GM21367 (cell line): ENCODE data around the gene BABAM1.
A peak's percentile ranks its signal among the peaks of the same experiment; 100 is the strongest.

Source experiments
- ATAC-seq: cut with Tn5 transposase; IDR thresholded peaks from one replicate; pipeline ENCODE4 v1.9.1; 2021; ENCODE audit not compliant: unreplicated experiment

BABAM1 gene

GRCh38 chr19:17302391-17303166 is 35.3 kb downstream of the BABAM1 start:
- no peak for ATAC-seq

GRCh38 chr19:17303167-17303939 is 36.1 kb downstream of the BABAM1 start, which contains the start of gene ABHD8:
Gene ABHD8, minus strand, starts transcription at chr19:17303425. Its CDS starts 1,809 bp downstream, at chr19:17301616.
- ATAC-seq, result peak; percentile 46

- no peak for ATAC-seq
Observed at GRCh38 chr19:17303940-17304267, 36.7 kb downstream of the BABAM1 start.

- ATAC-seq, result no peak
Observed at GRCh38 chr19:17304386-17305215, 37.4 kb downstream of the BABAM1 start.

DNA sequence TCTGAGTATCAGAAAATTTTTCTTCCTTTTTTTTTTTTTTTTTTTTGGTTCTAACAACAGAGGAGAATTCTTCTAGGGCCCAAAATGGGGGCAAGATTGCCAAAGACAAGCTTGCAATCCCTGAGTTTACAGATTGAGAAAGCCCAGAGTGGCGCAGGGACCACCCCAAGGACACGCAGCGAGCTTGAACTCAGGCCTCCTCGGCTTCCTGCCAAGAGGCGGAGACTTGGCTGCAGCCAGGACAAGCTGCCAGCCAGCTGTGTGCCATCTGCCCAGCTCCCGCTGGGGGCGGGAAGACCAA is 37.9 kb downstream of the BABAM1 start:
- no peak for ATAC-seq

DNA sequence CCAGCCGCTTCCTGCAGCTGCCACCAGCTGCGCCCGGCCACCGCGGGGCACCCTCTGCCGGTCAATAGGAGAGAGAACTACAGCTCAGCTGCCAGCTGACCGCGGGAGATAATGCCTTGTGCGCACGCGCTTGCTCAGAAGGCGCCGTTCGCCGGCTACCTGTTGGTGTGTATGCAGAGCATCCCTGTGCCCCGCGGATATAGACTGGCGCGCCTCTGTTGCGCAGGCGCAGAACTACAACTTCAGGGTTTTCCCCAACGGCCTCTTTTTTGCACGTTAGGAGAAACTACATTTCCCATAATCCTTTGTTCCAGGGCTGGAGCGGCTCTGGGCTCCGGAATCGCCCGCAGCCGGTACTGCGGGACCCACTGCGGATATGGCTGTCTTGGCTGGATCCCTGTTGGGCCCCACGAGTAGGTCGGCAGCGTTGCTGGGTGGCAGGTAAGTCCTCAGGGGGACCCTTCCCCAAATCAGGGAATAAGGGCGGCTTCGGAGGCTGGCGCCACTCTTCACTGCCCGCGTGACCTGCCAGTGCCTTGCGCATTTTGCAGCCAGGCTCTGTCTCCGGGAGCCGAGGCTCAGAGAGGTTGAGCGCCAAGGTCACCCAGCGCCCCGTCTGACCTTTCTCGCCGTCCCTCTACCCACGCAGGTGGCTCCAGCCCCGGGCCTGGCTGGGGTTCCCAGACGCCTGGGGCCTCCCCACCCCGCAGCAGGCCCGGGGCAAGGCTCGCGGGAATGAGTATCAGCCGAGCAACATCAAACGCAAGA is 38.5 kb downstream of the BABAM1 start, which contains the start of gene MRPL34:
MRPL34 (plus strand) TSS at position 356 of the 768 bp plus-strand sequence; CDS start at position 377, 21 bp downstream.
- ATAC-seq, result peak; percentile 51

GRCh38 chr19:17306285-17306714 is 39.1 kb downstream of the BABAM1 start:
- no peak for ATAC-seq

GRCh38 chr19:17307876-17308377 is 40.7 kb downstream of the BABAM1 start:
- ATAC-seq, result no peak

DNA sequence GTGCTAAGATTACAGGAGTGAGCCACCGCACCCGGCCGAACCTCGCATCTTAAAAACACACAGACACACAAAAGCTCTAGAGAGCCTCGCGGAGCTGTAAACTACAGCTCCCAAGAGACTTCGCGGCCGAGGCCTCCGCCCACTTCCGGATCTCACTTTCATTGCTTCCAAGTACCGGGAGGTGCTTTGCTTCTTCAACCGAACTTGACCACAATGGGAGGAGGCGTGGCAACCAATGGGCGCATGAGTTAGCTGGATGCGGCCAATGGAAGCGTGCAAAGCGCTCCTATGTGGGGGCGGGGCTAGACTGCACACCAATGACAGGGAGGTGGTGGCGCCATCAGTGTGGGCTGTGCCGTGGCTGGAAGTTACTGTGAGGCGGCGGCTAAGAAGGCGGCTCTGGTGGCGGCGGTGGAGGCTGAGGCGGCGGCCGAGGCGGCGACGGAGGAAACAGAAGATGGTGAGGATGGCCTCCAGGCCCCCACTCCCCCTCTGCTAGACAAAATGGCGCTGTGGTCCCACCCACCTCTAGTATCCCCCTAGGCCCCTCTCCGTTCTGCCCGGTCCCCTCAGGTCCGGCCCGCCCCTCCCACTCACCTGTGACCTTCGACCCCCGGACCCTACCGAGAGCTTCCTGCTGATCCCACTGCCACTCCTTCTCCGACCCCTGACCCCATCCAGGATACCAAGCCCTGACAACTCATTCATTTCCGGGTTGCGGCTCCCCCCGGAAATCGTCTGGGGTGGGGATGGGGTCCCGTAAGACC is 42.1 kb downstream of the BABAM1 start, which contains the start of gene DDA1:
DDA1 (plus strand) TSS at position 366 of the 767 bp plus-strand sequence; CDS start at position 458, 92 bp downstream.
- peak; percentile 38 for ATAC-seq

GRCh38 chr19:17309965-17310461 is 42.8 kb downstream of the BABAM1 start:
- ATAC-seq, result no peak

DNA sequence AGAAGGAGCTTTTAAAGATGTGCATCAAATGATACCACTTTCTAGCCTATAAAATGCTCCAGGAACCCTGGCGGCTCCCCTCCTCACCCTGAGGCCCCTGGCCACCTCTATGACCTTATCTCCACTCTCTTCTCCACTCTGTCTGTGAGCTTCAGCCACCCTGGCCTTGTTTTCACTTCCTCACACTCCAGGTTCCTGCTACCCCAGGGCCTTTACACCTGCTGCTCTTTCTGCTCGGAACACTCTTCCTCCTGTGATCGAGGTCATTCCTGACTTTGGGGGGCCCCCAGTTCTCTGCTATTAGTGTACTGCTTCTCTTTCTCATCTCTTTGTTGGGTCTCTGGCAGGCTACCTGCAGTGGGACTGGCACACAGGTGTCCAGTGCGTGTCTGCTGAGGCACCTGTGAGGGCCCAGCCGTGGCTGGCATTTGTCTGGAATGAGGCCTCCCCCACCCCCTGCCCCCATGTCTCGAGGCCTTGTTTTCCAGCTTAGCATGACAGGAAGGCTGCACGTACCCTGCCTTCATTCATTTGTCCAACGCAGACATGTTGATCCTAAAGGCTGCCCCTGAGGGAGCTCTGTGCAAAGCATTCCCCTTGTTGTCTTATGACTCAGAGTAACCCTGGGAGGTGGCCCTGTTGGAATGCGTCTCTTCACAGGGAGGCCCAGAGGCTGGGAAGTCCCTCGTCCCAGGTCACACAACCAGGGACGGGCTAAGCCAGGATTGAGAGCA is 44.4 kb downstream of the BABAM1 start:
- ATAC-seq, result no peak

GRCh38 chr19:17312189-17313113 is 45.2 kb downstream of the BABAM1 start:
- no peak for ATAC-seq

- ATAC-seq, result no peak
Observed at GRCh38 chr19:17314007-17314593, 46.9 kb downstream of the BABAM1 start.

DNA sequence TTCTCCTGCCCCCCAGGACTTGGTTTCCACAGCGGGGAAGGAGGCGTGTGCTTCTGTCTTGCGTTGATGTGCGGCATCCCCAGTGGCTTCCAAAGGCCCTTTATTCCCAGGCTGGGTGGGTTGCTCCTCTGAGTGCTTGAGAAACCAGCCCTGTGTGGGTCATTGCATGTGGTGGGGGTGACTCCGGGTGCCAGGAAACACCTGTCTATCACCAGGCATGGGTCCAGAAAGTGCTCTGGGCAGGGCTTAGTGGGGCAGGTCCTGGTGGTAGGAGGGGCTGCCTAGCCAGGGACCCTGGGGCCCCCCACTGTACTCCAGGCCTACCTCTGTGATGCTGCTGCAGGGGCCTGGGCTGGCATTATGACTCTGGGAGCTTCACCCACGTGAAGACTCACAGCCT is 51.7 kb downstream of the BABAM1 start:
- no peak for ATAC-seq

DNA sequence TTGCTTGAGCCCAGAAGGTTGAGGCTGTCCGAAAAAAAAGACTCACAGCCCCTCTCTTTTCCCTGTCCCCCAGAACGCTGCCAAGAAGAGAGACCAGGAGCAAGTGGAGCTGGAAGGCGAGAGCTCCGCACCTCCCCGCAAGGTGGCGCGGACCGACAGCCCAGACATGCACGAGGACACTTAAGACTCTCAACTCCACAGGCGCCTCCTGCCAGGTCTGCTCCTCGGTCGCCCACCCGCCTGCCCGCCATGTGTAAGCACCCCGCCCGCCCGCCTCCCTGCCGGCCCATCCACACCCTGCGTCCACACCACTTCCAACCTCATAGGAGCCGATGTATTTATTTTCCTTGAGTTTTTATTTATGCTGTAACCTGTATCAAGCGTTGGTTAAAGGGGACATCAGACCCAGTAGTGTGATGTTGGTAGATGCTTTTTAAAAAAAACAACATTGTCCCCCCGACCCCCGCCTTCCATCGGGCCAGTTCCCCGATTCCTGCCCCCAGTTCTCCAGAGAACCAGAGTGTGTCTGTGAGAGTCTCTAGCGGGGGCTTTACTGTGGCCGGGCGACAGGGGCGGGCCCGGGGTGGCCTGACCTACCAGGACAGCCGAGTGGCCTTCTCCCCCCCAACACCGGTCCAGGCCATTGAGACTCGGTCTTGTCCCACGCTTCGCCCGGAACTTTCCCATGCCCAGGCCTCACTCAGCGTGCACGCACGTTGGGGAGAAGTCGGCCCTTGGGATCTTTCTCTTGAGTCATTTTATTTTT is 52.4 kb downstream of the BABAM1 start:
- no peak for ATAC-seq

- ATAC-seq, result no peak
Observed at GRCh38 chr19:17320435-17320834, 53.2 kb downstream of the BABAM1 start.
